IPS-20b (cell line): ENCODE data around the gene CFAP251.

Experiments used
- H3K27ac ChIP-seq: one replicate; pipeline ENCODE4 v1.5.1; 2013; ENCODE audit warnings: low read length
- H3K27me3 ChIP-seq: 2 replicates; pipeline ENCODE4 v1.6.1; 2013; ENCODE audit warnings: mild to moderate bottlenecking, low read length, inconsistent platforms; ENCODE audit not compliant: insufficient read depth
- H3K36me3 ChIP-seq: 2 replicates; pipeline ENCODE4 v1.6.1; 2013; ENCODE audit warnings: low read depth, mild to moderate bottlenecking, inconsistent platforms, low read length, moderate library complexity; ENCODE audit not compliant: insufficient read depth
- H3K4me1 ChIP-seq: 2 replicates; pipeline ENCODE4 v1.6.1; 2013; ENCODE audit warnings: mild to moderate bottlenecking, control low read depth, inconsistent platforms, low read length, moderate library complexity; ENCODE audit not compliant: insufficient read depth
- H3K4me3 ChIP-seq: 2 replicates; pipeline ENCODE4 v1.5.1; 2013; ENCODE audit warnings: mild to moderate bottlenecking, low read length, inconsistent platforms
- H3K9ac ChIP-seq: 2 replicates; pipeline ENCODE4 v1.6.1; 2013; ENCODE audit warnings: low read depth, mild to moderate bottlenecking, inconsistent platforms, low read length, moderate library complexity
- H3K9me3 ChIP-seq: 2 replicates; pipeline ENCODE4 v1.6.1; 2013; ENCODE audit warnings: mild to moderate bottlenecking, low read depth, low read length, inconsistent platforms; ENCODE audit not compliant: insufficient read depth

Gene CFAP251

DNA sequence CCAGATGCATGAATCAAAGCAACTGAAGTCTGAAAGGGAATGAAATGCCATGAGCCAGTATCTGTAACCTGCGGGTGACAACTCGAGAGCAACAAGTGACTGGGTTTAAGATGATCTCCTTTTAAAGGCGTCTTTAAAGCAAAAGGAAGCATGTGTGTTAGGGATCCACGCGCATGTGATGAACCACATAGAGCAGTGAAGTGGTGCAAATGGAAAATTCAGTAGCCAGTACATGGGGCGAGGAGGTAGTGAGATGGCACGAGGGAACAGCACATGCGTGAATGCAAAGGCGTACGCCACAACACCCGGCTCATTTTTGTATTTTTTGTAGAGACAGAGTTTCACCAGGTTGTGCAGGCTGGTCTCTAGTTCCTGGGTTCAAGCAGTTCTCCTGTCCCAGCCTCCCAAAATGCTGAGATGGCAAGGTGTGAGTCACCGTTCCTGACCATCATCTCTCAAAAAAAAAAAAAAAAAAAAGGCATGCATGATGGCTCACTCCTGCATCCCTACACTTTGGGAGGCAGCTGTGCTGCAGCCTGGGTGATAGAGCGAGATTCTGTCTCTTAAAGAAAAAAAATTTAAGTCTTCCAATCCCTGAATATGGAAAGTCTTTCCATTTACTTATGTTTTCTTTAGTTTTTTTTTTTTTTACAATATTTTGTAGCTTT, 78.7 kb downstream of the CFAP251 start:
- Histone ChIP-seq H3K4me1 (no peaks in the 10 kb centered on the region), H3K9me3 (peaks cover 5% of the 10 kb centered on the region; the same call in 1 of the 2 replicates), H3K9ac (no peak overlapping the region), H3K36me3 (no peaks in the 10 kb centered on the region), H3K27me3 (no peaks in the 10 kb centered on the region), H3K4me3 (no peak overlapping the region), H3K27ac (no peak overlapping the region)

DNA sequence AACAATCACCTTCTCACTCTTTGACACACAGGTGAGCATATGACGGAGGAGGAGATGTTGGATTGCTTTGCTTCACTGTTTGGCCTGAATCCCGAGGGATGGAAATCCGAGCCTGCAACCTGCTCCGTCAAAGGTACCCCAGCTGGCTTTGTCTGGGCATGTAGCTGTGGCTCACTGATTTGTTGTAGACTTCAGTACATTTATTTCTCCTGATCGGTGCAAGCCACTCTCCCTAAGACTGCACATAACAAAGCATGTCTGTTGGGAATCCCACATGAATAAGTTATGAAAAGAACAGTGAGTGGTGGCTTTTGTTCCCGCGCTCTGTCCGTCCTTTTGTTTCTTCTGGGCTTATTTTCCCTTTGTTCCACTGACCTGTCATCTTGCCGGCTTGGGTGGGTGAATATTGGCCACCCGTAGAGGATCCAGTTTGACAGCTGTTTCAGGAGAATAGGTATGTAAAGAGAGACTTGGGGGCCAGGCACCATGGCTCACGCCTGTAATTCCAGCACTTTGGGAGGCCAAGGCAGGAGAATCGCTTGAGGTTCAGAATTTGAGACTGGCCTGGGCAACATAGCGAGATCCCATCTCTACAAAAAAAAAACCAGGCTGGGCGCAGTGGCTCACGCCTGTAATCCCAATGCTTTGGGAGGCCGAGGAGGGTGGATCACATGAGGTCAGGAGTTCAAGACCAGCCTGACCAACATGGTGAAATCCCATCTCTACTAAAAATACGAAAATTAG, 83.2 kb downstream of the CFAP251 start:
- Histone ChIP-seq H3K27me3 (no peaks in the 10 kb centered on the region), H3K4me3 (no peak overlapping the region), H3K9me3 (peaks cover 5% of the 10 kb centered on the region; the same call in 1 of the 2 replicates), H3K4me1 (no peaks in the 10 kb centered on the region), H3K36me3 (no peaks in the 10 kb centered on the region), H3K9ac (0 out of 2 replicates have a peak overlapping the region, but pooled peaks have one; percentile 37), H3K27ac (no peak overlapping the region)

DNA sequence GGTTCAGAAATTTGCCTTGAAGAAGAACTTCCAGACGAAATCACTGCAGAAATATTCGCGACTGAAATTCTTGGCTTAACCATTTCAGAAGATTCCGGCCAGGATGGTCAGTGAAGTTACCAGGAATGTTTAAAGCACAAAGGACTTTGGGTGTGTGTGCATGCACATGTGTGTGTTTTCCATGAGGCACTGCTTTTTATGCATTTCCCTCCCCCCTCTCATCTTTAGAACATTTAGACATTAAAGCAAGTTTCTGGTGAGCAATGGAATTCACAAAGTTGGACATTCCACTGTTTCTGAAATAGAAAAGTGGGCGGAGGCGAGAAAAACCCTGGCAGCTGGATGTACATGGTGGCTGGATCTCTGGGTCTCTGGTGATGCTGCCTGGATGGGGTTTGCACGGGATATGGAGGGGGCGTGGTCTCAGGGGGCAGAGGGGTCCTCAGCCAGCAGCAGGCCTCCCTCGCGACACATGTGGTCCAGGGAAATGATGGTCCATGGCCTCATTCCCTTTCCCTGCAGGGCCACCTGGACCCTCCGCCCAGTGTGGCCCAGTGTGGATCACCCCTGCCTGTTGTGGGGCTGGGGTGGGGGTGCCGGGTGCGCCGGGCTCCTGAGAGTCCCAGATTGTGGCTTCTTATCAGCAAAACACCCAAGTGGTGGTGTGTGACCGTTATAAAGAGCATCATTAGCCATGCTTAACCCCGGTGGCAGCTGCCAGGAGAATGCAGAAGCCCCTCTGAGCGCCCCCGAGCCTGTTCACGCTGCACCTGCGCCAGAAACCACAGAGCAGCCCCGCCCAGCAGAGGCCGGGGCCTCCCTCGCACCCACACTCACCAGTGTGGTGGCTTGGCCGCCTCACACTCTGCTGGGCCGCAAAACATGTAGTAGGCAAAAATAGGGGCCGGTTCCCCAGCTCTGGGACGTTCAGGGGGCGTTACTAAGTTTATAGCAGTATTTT, 85.5 kb downstream of the CFAP251 start:
- no peak overlapping the region for H3K9ac ChIP-seq
- no peaks in the 10 kb centered on the region for H3K27me3 ChIP-seq
- peaks cover 3% of the 10 kb centered on the region; the same call in 1 of the 2 replicates for H3K9me3 ChIP-seq
- H3K36me3 ChIP-seq = no peaks in the 10 kb centered on the region
- no peak overlapping the region for H3K4me3 ChIP-seq
- no peaks in the 10 kb centered on the region for H3K4me1 ChIP-seq
- H3K27ac ChIP-seq = no peak overlapping the region

DNA sequence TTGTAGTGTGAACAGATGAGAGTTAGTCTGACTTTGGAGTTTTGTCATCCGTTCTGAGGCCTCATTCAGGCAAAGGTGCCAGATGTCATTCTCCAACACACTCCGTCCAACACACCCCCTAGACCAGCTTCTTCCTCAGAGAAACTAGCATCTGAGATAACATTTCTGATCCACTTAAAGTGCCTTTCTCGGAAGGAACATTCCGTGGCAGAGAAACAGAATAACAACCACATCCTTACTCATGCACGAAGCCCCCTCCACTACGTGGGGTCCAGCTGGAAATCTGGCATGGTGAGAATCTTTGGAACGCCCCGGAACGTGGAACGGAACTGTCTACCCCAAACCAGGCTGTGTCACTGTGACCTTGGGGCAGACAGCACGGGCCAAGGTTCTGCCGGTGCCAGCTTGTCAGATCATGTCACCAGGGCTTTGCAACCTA, 86.3 kb downstream of the CFAP251 start:
- no peak overlapping the region for H3K4me3 ChIP-seq
- H3K9me3 ChIP-seq = no peaks in the 10 kb centered on the region
- no peaks in the 10 kb centered on the region for H3K27me3 ChIP-seq
- H3K9ac ChIP-seq = no peak overlapping the region
- H3K4me1 ChIP-seq = no peaks in the 10 kb centered on the region
- H3K27ac ChIP-seq = no peak overlapping the region
- H3K36me3 ChIP-seq = no peaks in the 10 kb centered on the region

DNA sequence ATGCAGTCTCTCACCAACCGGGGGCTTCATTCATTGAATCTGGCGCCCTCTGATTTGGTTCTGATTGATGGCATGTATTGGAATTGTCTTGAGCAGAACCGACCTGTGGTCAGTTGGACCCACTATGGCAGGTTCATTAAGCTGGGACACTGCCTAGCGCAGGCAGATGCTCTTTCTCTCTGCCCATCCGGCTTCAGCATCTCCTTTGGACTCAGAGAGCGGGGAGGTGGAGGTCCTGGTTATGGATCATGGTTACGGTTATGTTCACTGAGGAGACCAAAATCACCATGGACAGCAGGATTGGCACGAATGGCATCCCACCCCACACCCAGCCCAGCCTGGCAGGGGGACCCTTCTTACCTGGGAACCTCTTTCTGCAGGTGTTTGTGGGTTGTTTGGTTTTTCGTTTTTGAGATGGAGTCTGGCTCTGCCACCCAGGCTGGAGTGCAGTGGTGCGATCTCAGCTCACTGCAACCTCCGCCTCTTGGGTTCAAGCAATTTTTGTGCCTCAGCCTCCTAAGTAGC, 86.9 kb downstream of the CFAP251 start:
- no peak overlapping the region for H3K27ac ChIP-seq
- no peak overlapping the region for H3K9ac ChIP-seq
- H3K27me3 ChIP-seq = no peaks in the 10 kb centered on the region
- no peaks in the 10 kb centered on the region for H3K36me3 ChIP-seq
- no peak overlapping the region for H3K4me3 ChIP-seq
- H3K4me1 ChIP-seq = no peaks in the 10 kb centered on the region
- no peaks in the 10 kb centered on the region for H3K9me3 ChIP-seq

DNA sequence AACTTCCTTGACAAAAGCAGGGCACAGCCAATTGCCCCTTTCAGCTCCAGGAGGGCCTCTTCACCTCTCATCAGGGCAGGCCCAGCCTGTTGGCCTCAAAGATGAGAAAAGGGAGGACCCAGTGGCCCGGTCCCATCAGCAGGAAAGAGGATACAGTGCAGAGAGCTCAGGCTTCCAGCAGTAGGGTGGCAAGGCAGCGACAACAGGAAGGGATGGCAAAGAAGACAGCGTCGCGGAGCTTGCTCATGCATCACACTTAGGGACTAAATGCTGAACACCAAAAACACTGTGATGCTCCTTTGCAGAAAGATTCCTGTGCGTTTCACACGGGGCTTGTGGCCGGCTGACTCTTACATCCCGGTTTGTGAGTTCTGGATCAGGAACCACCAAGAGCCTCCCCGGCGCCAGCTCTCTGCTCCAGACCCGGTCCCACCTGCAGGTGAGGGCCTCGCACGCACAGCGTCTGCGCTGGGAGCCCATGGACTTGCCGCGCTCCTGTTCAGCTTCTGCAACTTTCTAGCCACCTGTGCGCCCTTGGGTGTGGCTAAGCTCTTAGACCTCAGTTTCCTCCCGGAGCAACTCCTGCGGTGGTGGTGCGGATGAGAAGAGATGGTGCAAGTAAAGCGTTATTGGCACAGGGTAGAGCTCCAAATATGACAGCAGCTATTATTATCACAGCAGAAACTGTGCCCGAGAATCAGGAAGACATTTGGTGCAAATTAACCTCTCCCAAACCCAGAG, 88.0 kb downstream of the CFAP251 start:
- Histone ChIP-seq H3K36me3 (no peaks in the 10 kb centered on the region), H3K9ac (no peak overlapping the region), H3K4me1 (no peaks in the 10 kb centered on the region), H3K4me3 (no peak overlapping the region), H3K27ac (no peak overlapping the region), H3K27me3 (no peaks in the 10 kb centered on the region), H3K9me3 (no peaks in the 10 kb centered on the region)

DNA sequence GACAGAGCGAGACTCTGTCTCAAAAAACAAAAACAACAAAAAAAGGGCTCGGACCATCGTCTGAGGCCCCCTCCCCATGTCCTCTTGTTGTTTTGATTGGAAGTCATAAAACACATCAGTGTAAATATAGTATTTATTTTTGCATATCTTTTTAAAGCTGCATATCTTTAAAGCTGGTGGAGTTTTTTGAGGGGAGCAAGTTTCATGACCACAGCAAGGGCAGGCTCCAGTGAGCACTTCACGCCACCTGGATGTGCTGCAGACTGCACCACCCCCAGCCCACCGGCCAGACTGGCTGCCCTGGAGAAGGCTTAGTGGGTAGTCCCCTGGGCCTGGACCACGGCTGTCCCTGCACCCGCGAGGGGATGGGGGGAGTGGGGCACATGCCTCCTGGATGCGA, 91.3 kb downstream of the CFAP251 start:
- Histone ChIP-seq H3K9me3 (no peaks in the 10 kb centered on the region), H3K4me3 (no peak overlapping the region), H3K4me1 (no peaks in the 10 kb centered on the region), H3K27me3 (no peaks in the 10 kb centered on the region), H3K27ac (no peak overlapping the region), H3K36me3 (no peaks in the 10 kb centered on the region), H3K9ac (no peak overlapping the region)

DNA sequence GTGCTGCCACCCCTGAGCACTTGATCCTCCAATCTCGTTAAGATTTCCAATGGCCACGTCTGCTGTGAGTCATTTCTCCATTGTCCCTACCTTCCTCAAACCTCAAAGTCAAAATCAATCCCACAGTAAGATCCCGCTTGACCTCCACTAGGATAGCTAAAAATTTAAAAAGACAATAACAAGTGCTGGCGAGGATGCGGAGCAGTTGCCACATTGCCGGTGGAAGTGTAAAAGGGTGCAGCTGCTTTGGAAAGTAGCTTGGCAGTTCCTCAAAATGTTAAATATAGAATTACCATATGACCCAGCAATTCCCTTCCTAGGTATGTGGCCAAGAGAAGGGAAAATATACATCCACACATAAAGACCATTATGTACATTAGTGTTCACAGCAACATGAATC, 93.8 kb downstream of the CFAP251 start:
- Histone ChIP-seq H3K4me3 (no peak overlapping the region), H3K9ac (no peak overlapping the region), H3K4me1 (no peaks in the 10 kb centered on the region), H3K36me3 (no peaks in the 10 kb centered on the region), H3K9me3 (no peaks in the 10 kb centered on the region), H3K27ac (no peak overlapping the region), H3K27me3 (no peaks in the 10 kb centered on the region)

DNA sequence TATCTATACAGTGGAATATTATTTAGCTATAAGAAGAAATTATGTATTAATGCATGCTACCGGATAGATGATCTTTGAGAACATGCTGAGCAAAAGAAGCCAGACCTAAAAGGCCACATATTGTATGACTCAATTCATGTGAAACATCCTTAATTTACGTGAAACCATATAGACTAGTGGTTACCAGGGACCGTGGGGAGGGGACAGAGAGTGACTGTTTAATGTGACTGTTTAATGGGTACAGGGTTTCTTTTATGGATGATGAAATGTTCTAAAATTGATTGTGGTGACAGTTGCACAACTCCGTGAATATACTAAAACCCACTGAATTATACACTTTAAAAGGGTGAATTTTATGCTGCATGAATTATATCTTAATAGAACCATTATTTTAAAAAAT, 94.7 kb downstream of the CFAP251 start:
- H3K36me3 ChIP-seq = no peaks in the 10 kb centered on the region
- H3K27me3 ChIP-seq = no peaks in the 10 kb centered on the region
- no peak overlapping the region for H3K27ac ChIP-seq
- H3K9me3 ChIP-seq = no peaks in the 10 kb centered on the region
- no peaks in the 10 kb centered on the region for H3K4me1 ChIP-seq
- no peak overlapping the region for H3K9ac ChIP-seq
- H3K4me3 ChIP-seq = no peak overlapping the region

DNA sequence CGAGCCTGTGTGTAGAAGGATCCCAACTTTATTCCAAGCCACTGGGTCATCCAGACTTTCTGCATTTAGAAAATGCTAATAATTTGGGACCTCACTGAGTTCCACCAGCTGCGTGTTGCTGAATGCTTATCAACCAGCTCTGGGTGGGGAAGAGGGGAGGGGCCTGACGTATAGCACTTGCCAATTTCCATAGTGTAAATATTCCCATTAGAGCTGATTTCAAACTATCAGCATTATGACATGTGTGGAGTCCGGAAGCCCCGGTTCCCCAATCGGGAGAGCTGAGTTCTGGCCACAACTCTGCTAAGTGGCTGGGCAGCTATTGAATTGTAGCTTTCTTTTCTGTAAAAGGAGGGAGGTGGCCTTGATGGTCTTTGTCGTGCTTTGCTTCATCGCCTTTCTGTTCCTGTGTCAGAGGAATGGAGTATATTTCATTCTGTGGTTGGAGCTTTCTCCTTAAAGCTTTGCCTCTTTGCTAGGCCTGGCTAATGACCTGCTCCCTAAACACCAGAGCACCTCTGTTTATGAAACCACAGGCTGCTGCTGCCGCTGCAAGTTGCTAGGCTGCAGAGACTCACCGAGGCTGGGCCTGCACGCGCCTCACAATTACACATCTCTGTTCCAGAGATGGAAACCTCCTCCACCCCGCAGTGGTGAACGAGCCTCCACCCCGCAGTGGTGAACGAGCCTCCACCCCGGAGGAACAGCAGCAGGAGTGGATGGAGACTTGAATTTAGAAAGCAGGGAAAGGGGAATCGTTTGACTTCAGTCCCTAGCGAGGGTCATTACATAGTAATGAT, 95.6 kb downstream of the CFAP251 start:
- Histone ChIP-seq H3K27me3 (peaks cover 3% of the 10 kb centered on the region; the same call in 1 of the 2 replicates), H3K4me1 (no peaks in the 10 kb centered on the region), H3K36me3 (no peaks in the 10 kb centered on the region), H3K9me3 (no peaks in the 10 kb centered on the region), H3K4me3 (no peak overlapping the region), H3K9ac (no peak overlapping the region), H3K27ac (no peak overlapping the region)
